IPS-20b (cell line): ENCODE data around the gene GDPGP1.

Experiments used
- H3K27ac ChIP-seq: one replicate; pipeline ENCODE4 v1.5.1; 2013; ENCODE audit warnings: low read length
- H3K27me3 ChIP-seq: 2 replicates; pipeline ENCODE4 v1.6.1; 2013; ENCODE audit warnings: mild to moderate bottlenecking, low read length, inconsistent platforms; ENCODE audit not compliant: insufficient read depth
- H3K36me3 ChIP-seq: 2 replicates; pipeline ENCODE4 v1.6.1; 2013; ENCODE audit warnings: low read depth, mild to moderate bottlenecking, inconsistent platforms, low read length, moderate library complexity; ENCODE audit not compliant: insufficient read depth
- H3K4me1 ChIP-seq: 2 replicates; pipeline ENCODE4 v1.6.1; 2013; ENCODE audit warnings: mild to moderate bottlenecking, control low read depth, inconsistent platforms, low read length, moderate library complexity; ENCODE audit not compliant: insufficient read depth
- H3K4me3 ChIP-seq: 2 replicates; pipeline ENCODE4 v1.5.1; 2013; ENCODE audit warnings: mild to moderate bottlenecking, low read length, inconsistent platforms
- H3K9ac ChIP-seq: 2 replicates; pipeline ENCODE4 v1.6.1; 2013; ENCODE audit warnings: low read depth, mild to moderate bottlenecking, inconsistent platforms, low read length, moderate library complexity
- H3K9me3 ChIP-seq: 2 replicates; pipeline ENCODE4 v1.6.1; 2013; ENCODE audit warnings: mild to moderate bottlenecking, low read depth, low read length, inconsistent platforms; ENCODE audit not compliant: insufficient read depth

Gene GDPGP1

DNA sequence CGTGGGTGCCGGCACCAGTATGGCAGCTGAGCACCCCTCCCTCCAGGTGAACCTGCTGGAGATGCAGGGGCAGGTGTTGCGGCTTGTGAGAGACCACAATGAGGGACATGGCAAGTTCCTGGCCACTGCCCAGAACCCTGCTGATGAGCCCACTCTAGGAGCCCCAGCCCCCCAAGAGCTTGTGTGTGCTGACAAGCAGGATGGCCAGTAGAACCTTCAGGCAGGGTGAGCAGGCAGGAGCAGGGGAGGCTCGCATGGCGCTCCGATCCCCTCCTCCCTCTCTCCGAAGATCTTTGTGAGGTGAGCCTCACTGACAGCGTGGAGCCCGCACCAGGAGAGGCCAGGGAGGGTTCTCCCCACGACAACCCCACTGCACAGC lies 61.2 kb downstream of the GDPGP1 start:
- Histone ChIP-seq H3K27ac (no peak overlapping the region), H3K27me3 (no peaks in the 10 kb centered on the region), H3K4me3 (no peak overlapping the region), H3K4me1 (no peaks in the 10 kb centered on the region; the same call in 1 of the 2 replicates), H3K9me3 (no peaks in the 10 kb centered on the region), H3K36me3 (no peaks in the 10 kb centered on the region), H3K9ac (no peak overlapping the region)
